Ovary (tissue), 9 donors: ENCODE data around the gene CCDC187. TPM values are rescaled to one million over a fixed set of nuclear protein-coding genes. Genes with fewer than 3 reads are reported as not detected.

Experiments
- DNase-seq, 5 donors: peaks; one replicate each; pipeline ENCODE4 v3.0.0-alpha.2; 2019 to 2020
- H3K27ac ChIP-seq, 2 donors: fragments of 200-600 bp; one replicate each; pipeline versions ENCODE4 v1.5.1 to v1.8.0; 2019 to 2022
- H3K27me3 ChIP-seq: fragments of 200-600 bp; one replicate; pipeline ENCODE4 v1.8.0; 2022
- H3K36me3 ChIP-seq: fragments of 200-600 bp; sonication (generic); one replicate; pipeline ENCODE4 v1.5.1; 2019
- H3K4me1 ChIP-seq: one replicate; pipeline ENCODE4 v1.8.1; 2013; ENCODE audit warnings: mild to moderate bottlenecking, moderate library complexity; ENCODE audit not compliant: insufficient read depth
- H3K4me3 ChIP-seq: fragments of 200-600 bp; sonication (generic); one replicate; pipeline ENCODE4 v1.5.1; 2017
- H3K9me3 ChIP-seq, 2 donors: fragments of 200-600 bp in 1 of 2; sonication (generic) in 1 of 2; one replicate each; pipeline versions ENCODE4 v1.5.1 to v1.8.1; 2013 to 2019; ENCODE audit warnings: mild to moderate bottlenecking in 1 of 2, moderate library complexity in 1 of 2
- EP300 ChIP-seq: sonication (generic); formaldehyde crosslinking; IDR thresholded peaks from one replicate; pipeline ENCODE4 v1.6.1; 2017; ENCODE audit warnings: antibody characterized with exemption
- POLR2A ChIP-seq: fragments of 450-650 bp; IDR thresholded peaks from one replicate; pipeline ENCODE4 v1.6.1; 2017; ENCODE audit warnings: antibody characterized with exemption, mild to moderate bottlenecking, moderate library complexity
- WGBS, 3 donors: extraction: QIAGEN DNeasy Blood & Tissue Kit in 1 of 3; methylation state at CpG; one replicate each; pipeline versions ENCODE4 v1.1.5 to v1.1.7; 2013 to 2017; 5-methylcytosine and 5-hydroxymethylcytosine counted together
- intact Hi-C, 4 donors: fragments of 100-400 bp; cut with DNase I; formaldehyde crosslinking; loops; one replicate each; pipeline versions ENCODE4 v1.11.0 to v1.15.1; 2022 to 2023
- polyA plus RNA-seq, 2 donors: library from polyadenylated mRNA; stranded (reverse); fragments of 200-250 nt in 1 of 2; fragments of 350-450 nt in 1 of 2; fragmentation: Illumina TruSeq in 1 of 2; extraction: RNeasy Lipid Tissue Mini Kit (QIAGEN cat#74804) in 1 of 2; gene quantifications; one replicate each; pipeline ENCODE4 v1.2.3, GENCODE V29; 2013 to 2014
- total RNA-seq, 7 donors: library from RNA; depleted of rRNA in 2 of 7; stranded (reverse); fragments of >200 nt in 2 of 7; fragmentation: NEBNext Ultra II Directional in 3 of 7; extraction: Animal tissue kit (Norgen Biotek cat#: 25700) in 3 of 7; gene quantifications; one replicate each; pipeline versions ENCODE4 v1.1.0 to v1.2.4, GENCODE V29; 2016 to 2023
- TF ChIP-seq, protein P1 (sequence below), 3 donors: fragments of 450-650 bp in 2 of 3; fragments of 200-600 bp in 1 of 3; IDR thresholded peaks; one replicate each; pipeline versions ENCODE4 v1.5.1 to v1.8.0; 2016 to 2022; ENCODE audit warnings: antibody characterized with exemption in 3 of 3, mild to moderate bottlenecking in 1 of 3
- donor health status: DM: no; HTN: no; CAD: no; lungs with moderate emphysema.
- donor health status: DM: no; HTN: no; CAD: no.
- donor health status: Bipolar disorder and iron deficiency.
- donor health status: DM: yes; HTN: yes; CAD: no.
- donor health status: DM: no; HTN: no; CAD: no.
- donor health status: DM: yes; HTN: yes; CAD: no.

The CCDC187 gene
- total and polyA plus RNA-seq, 9 donors = 0.02 to 15.7 (median 0.74) TPM; not detected in 1

DNA sequence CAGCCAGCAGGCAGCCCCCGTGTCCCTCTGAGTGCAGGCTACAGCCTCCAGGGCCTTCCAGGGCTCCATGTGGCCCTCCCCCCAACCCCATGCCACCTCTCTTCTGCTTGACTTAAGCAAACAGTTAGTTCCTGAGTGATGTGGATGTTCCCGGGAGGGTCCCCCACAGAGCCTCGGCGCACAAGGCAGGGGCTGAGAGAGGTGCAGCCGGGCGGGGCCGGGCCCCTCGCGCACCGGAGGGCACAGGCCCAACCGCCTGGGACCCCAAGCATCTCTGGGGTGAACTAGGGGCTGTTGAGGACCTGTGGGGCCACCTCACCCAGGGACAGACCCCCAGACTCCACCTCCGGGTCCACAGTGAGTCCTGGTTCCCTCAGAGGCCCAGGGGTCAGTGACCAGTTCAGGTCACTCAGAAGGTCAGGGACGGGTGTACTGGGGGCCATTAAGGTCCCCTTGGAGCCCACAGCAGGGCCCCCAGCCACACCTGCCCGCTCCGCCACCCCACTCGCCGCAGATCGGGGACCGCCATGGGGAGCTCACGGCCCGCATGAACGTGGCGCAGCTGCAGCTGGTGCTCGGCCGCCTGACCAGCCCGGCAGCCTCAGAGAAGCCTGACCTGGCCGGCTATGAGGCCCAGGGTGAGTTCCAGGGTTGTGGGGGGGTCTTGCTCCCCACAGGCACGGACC is 36.6 kb upstream of the CCDC187 start:
- Histone ChIP-seq H3K36me3 (no peaks in the 10 kb centered on the region), H3K27me3 (no peaks in the 10 kb centered on the region), H3K4me3 (no peak overlapping the region), H3K4me1 (peaks cover 4% of the 10 kb centered on the region), H3K9me3 (no peaks in the 10 kb centered on the region), H3K27ac (no peak overlapping the region)
- intact Hi-C loops = no loop called here
- no peak for TF ChIP-seq POLR2A
- no peak for TF ChIP-seq EP300
- TF ChIP-seq, protein P1, sequence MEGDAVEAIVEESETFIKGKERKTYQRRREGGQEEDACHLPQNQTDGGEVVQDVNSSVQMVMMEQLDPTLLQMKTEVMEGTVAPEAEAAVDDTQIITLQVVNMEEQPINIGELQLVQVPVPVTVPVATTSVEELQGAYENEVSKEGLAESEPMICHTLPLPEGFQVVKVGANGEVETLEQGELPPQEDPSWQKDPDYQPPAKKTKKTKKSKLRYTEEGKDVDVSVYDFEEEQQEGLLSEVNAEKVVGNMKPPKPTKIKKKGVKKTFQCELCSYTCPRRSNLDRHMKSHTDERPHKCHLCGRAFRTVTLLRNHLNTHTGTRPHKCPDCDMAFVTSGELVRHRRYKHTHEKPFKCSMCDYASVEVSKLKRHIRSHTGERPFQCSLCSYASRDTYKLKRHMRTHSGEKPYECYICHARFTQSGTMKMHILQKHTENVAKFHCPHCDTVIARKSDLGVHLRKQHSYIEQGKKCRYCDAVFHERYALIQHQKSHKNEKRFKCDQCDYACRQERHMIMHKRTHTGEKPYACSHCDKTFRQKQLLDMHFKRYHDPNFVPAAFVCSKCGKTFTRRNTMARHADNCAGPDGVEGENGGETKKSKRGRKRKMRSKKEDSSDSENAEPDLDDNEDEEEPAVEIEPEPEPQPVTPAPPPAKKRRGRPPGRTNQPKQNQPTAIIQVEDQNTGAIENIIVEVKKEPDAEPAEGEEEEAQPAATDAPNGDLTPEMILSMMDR (IDR thresholded peaks at IDR 0.05) = no peak
- no peak for DNase-seq
- WGBS, 3 donors = 88 to 93% (median 92%) methylated on average over 18 to 28 of the region's 28 CpGs

DNA sequence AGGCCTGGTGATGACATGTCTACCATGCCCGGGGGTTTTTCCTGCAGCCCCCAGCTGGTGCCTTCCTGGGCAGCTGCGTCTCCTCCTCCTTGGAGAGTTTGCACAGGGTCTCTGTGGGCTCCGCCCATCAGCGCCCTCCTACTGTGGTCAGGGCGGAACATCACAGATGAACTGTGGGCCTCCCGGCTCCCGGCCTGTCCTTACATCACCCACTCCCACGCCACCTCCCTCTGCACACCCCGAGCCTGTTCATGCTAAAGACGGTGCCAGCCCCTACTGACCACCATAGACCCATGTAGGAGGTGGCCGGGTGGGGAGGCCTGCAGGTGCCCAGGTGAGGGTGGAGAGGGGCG is 36.0 kb upstream of the CCDC187 start:
- intact Hi-C loops = no loop called here
- TF ChIP-seq EP300 = no peak
- Histone ChIP-seq H3K27me3 (no peaks in the 10 kb centered on the region), H3K9me3 (no peaks in the 10 kb centered on the region), H3K4me3 (no peak overlapping the region), H3K36me3 (no peaks in the 10 kb centered on the region), H3K4me1 (peaks cover 4% of the 10 kb centered on the region), H3K27ac (no peak overlapping the region)
- no peak for DNase-seq
- 84 to 87% (median 84%) methylated on average over 12 of the region's 12 CpGs for WGBS, 3 donors

DNA sequence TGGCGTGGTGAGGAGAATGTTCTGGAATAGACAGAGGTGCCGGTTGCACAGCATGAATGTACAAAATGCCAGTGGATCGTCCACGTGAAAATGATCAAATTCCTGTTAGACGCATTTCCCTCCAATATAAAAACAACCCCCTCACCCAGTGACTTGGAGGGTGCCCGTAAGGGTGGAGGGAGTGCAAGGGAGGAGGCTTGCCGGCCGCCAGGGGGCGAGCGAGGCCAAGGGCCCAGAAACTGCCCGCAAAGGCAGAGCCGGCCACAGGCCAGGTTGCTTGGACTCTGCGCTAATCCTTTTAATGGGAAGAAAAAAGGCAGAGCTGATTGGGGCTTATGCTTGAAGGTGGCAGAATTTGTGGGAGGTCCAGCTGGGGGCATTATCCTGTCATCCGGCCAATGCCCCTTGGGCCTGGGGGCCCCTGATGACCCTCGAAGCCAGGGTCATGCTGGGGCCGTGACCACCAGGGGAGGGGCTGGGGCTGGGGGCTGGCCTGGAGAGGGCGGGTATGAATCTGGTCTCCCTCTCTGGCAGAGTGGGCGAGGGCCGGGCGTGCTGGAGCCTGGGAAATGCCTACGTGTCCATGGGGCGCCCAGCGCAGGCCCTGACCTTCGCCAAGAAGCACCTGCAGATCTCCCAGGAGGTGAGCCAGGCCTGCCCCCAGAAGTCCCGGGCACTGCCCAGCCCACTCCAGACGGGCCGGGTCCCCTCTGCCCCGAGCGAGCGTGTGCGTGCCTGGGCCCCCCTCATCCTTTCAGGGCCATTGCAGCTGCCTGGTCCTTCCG is 35.5 kb upstream of the CCDC187 start:
- TF ChIP-seq EP300 (no peak), POLR2A (no peak)
- TF ChIP-seq, protein P1 (IDR thresholded peaks at IDR 0.05) = peak; percentile 27 to 48 (median 38)
- WGBS, 3 donors = 77 to 81% (median 80%) methylated on average over 30 to 32 of the region's 32 CpGs
- H3K9me3 ChIP-seq = no peaks in the 10 kb centered on the region
- H3K36me3 ChIP-seq = no peaks in the 10 kb centered on the region
- H3K27me3 ChIP-seq = no peaks in the 10 kb centered on the region
- intact Hi-C loops = no loop called here
- H3K4me1 ChIP-seq = peaks cover 4% of the 10 kb centered on the region
- no peak for DNase-seq
- H3K4me3 ChIP-seq = no peak overlapping the region
- no peak overlapping the region for H3K27ac ChIP-seq

DNA sequence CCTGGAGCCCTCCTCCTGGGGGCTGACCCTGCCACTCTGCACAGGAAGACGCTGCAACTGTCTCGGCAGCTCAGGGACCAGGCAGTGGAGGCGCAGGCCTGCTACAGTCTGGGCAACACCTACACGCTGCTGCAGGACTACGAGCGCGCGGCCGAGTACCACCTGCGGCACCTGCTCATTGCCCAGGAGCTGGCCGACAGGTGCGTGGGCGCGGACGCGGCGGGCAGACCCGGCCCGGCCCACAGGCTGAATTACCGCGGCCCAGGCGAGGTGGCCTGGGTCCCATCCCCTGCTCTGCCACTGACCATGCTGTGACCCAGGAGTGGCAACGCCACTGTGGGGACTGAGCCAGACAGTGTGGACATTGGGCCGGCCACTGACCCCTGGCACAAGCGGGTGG is 34.6 kb upstream of the CCDC187 start:
- Histone ChIP-seq H3K4me3 (no peak overlapping the region), H3K27me3 (no peaks in the 10 kb centered on the region), H3K27ac (no peak overlapping the region), H3K4me1 (peaks cover 4% of the 10 kb centered on the region), H3K36me3 (no peaks in the 10 kb centered on the region), H3K9me3 (no peaks in the 10 kb centered on the region)
- TF ChIP-seq POLR2A = no peak
- TF ChIP-seq, protein P1 (IDR thresholded peaks at IDR 0.05) = no peak
- TF ChIP-seq EP300 = no peak
- 91 to 92% (median 92%) methylated on average over 25 of the region's 25 CpGs for WGBS, 3 donors
- intact Hi-C loops = no loop called here
- DNase-seq = no peak
